Ovary (tissue), 3 donors: Measurements from ENCODE around the gene SLC9A6.

Experiments used
- CTCF ChIP-seq, 3 donors: fragments of 450-650 bp in 2 of 3; fragments of 200-600 bp in 1 of 3; IDR thresholded peaks; one replicate each; pipeline versions ENCODE4 v1.5.1 to v1.8.0; 2016 to 2022; ENCODE audit warnings: antibody characterized with exemption in 3 of 3, mild to moderate bottlenecking in 1 of 3
- POLR2A ChIP-seq: fragments of 450-650 bp; IDR thresholded peaks from one replicate; pipeline ENCODE4 v1.6.1; 2017; ENCODE audit warnings: antibody characterized with exemption, mild to moderate bottlenecking, moderate library complexity
- donor health status: DM: no; HTN: no; CAD: no.

GRCh38 chrX:136029766-136030165 lies 44.5 kb downstream of the SLC9A6 start:
- TF ChIP-seq POLR2A (no peak), CTCF (IDR thresholded peaks at IDR 0.05) (no peak)
